IMR-90 (cell line): ENCODE measurements around the gene RAB4B. TPM values are rescaled to one million over a fixed set of nuclear protein-coding genes. Genes with fewer than 3 reads are reported as not detected.
"Not testable (repeated sequence)": the region's sequence is repeated elsewhere in the genome, so short reads cannot be mapped to it uniquely, and the experiment has no call there.

ENCODE experiments used
- ATAC-seq: fragments of 200-7000 bp; cut with Tn5 transposase; 2 replicates; pipeline ENCODE4 v1.9.1; 2020; ENCODE audit warnings: low read depth, mild to moderate bottlenecking, moderate library complexity
- BruUV-seq: library from RNA; stranded (reverse); fragments of 400-500 nt; replicated peaks from 2 replicates; lab custom pipeline; 2021; lab: Mats Ljungman, UMichigan
- CTCF ChIA-PET: fragments of 300-600 bp; formaldehyde crosslinking; extraction: SDS; loops from one replicate; lab custom pipeline; 2021; ENCODE audit warnings: antibody characterized with exemption; lab: Yijun Ruan, JAX
- POLR2A ChIA-PET: fragments of 300-600 bp; sonication (Branson Sonifier 250); formaldehyde crosslinking; loops from one replicate; lab custom pipeline; 2022; ENCODE audit warnings: antibody characterized with exemption; ENCODE audit not compliant: unreplicated experiment; lab: Charles Lee
- DNase-seq: peaks from one replicate; pipeline ENCODE4 v3.0.0; 2013
- H2AFZ ChIP-seq: replicated peaks from 2 replicates; pipeline ENCODE3; 2013; ENCODE audit warnings: low read length, mild to moderate bottlenecking; ENCODE audit not compliant: poor library complexity
- H2AK5ac ChIP-seq: 2 replicates; pipeline ENCODE4 v1.6.1; 2013; ENCODE audit warnings: low read depth, low read length, inconsistent platforms
- H2AK9ac ChIP-seq: replicated peaks from 2 replicates; pipeline ENCODE3; 2013; ENCODE audit warnings: mild to moderate bottlenecking, low read depth, low read length, moderate library complexity; ENCODE audit not compliant: poor library complexity
- H2BK120ac ChIP-seq: 2 replicates; pipeline ENCODE4 v1.6.1; 2013; ENCODE audit warnings: low read depth, low read length, inconsistent platforms
- H2BK15ac ChIP-seq: 3 replicates; pipeline ENCODE4 v1.6.1; 2013; ENCODE audit warnings: low read depth, low read length, inconsistent platforms
- H2BK20ac ChIP-seq: 2 replicates; pipeline ENCODE4 v1.6.1; 2013; ENCODE audit warnings: low read depth, mild to moderate bottlenecking, inconsistent platforms, low read length, moderate library complexity
- H2BK5ac ChIP-seq: 2 replicates; pipeline ENCODE4 v1.6.1; 2013; ENCODE audit warnings: mild to moderate bottlenecking, low read depth, low read length, inconsistent platforms; ENCODE audit not compliant: poor library complexity, severe bottlenecking
- H3K14ac ChIP-seq: replicated peaks from 2 replicates; pipeline ENCODE4 v1.6.1; 2013; ENCODE audit warnings: low read depth, low read length, inconsistent platforms
- H3K18ac ChIP-seq: 2 replicates; pipeline ENCODE4 v1.6.1; 2013; ENCODE audit warnings: low read depth, low read length, control low read depth
- H3K23ac ChIP-seq: 2 replicates; pipeline ENCODE4 v1.6.1; 2013; ENCODE audit warnings: low read depth, low read length, inconsistent platforms
- H3K27ac ChIP-seq: 2 replicates; pipeline ENCODE4 v1.5.1; 2013; ENCODE audit warnings: mild to moderate bottlenecking, control low read depth, low read length; ENCODE audit not compliant: insufficient read depth
- H3K27me3 ChIP-seq: 2 replicates; pipeline ENCODE4 v1.6.1; 2013; ENCODE audit warnings: low read length; ENCODE audit not compliant: control insufficient read depth, insufficient read depth
- H3K36me3 ChIP-seq: 2 replicates; pipeline ENCODE4 v1.6.1; 2013; ENCODE audit warnings: low read length, mixed read lengths; ENCODE audit not compliant: control insufficient read depth, insufficient read depth
- H3K4ac ChIP-seq: 2 replicates; pipeline ENCODE4 v1.6.1; 2013; ENCODE audit warnings: low read depth, low read length, inconsistent platforms
- H3K4me1 ChIP-seq: 2 replicates; pipeline ENCODE4 v1.6.1; 2013; ENCODE audit warnings: low read length, mixed read lengths; ENCODE audit not compliant: control insufficient read depth, insufficient read depth
- H3K4me2 ChIP-seq: 2 replicates; pipeline ENCODE4 v1.6.1; 2013; ENCODE audit warnings: low read depth, mild to moderate bottlenecking, control low read depth, low read length, moderate library complexity
- H3K4me3 ChIP-seq: 2 replicates; pipeline ENCODE4 v1.5.1; 2013; ENCODE audit warnings: low read depth, mild to moderate bottlenecking, control low read depth, low read length, moderate library complexity; ENCODE audit not compliant: insufficient read depth
- H3K56ac ChIP-seq: 2 replicates; pipeline ENCODE4 v1.6.1; 2013; ENCODE audit warnings: low read length, inconsistent platforms; ENCODE audit not compliant: insufficient read depth; ENCODE audit errors: extremely low read depth
- H3K79me1 ChIP-seq, 2 experiments: 2 replicates each; pipeline ENCODE4 v1.6.1; 2013; ENCODE audit warnings: low read length in 2 of 2, inconsistent platforms in 1 of 2, low read depth in 1 of 2
- H3K9ac ChIP-seq: 2 replicates; pipeline ENCODE4 v1.6.1; 2013; ENCODE audit warnings: low read depth, low read length, control low read depth
- H3K9me1 ChIP-seq: 2 replicates; pipeline ENCODE4 v1.6.1; 2013; ENCODE audit warnings: low read length, inconsistent platforms; ENCODE audit not compliant: insufficient read depth
- H3K9me3 ChIP-seq: 2 replicates; pipeline ENCODE4 v1.6.1; 2013; ENCODE audit warnings: low read length; ENCODE audit not compliant: control insufficient read depth, insufficient read depth
- H4K20me1 ChIP-seq: 2 replicates; pipeline ENCODE4 v1.6.1; 2013; ENCODE audit warnings: low read length, inconsistent platforms; ENCODE audit not compliant: insufficient read depth
- H4K5ac ChIP-seq: 2 replicates; pipeline ENCODE4 v1.6.1; 2013; ENCODE audit warnings: mild to moderate bottlenecking, low read depth, low read length, control low read depth
- H4K8ac ChIP-seq, 2 experiments: 2 replicates each; pipeline ENCODE4 v1.6.1; 2013; ENCODE audit warnings: low read depth in 2 of 2, low read length in 2 of 2, control low read depth in 1 of 2, inconsistent platforms in 1 of 2
- H4K91ac ChIP-seq: 2 replicates; pipeline ENCODE4 v1.6.1; 2013; ENCODE audit warnings: low read depth, low read length, inconsistent platforms; ENCODE audit not compliant: insufficient read depth
- WGBS, 2 experiments: methylation state at CpG; one replicate each; pipeline versions ENCODE4 v1.1.5 to v1.1.7; 2013; ENCODE audit warnings: missing lambda C conversion rate in 2 of 2; ENCODE audit not compliant: insufficient read length in 1 of 2; ENCODE audit errors: extremely low coverage in 2 of 2; 5-methylcytosine and 5-hydroxymethylcytosine counted together
- dilution Hi-C: fragments of 300-500 bp; cut with HindIII; formaldehyde crosslinking; loops from one replicate; pipeline ENCODE4 v1.14.3; 2018; ENCODE audit warnings: low sequenced_read_pairs; ENCODE audit not compliant: unreplicated experiment
- in situ Hi-C: fragments of 300-500 bp; cut with MboI; formaldehyde crosslinking; loops from 3 replicates; pipeline ENCODE4 v1.14.3; 2019; ENCODE audit warnings: low sequenced_read_pairs, inconsistent platforms, mixed read lengths
- intact Hi-C: fragments of 100-400 bp; cut with micrococcal nuclease; formaldehyde crosslinking; loops from 2 replicates; pipeline ENCODE4 v1.10.0; 2022
- polyA plus RNA-seq, 3 experiments: library from polyadenylated mRNA; depleted of rRNA; stranded (reverse); fragments of >200 nt; gene quantifications; 2 replicates each; pipeline ENCODE4 v1.2.3, GENCODE V29; 2012; ENCODE audit warnings: low replicate concordance in 1 of 3
- total RNA-seq: library from RNA; depleted of rRNA; stranded (reverse); fragments of >200 nt; gene quantifications from 2 replicates; pipeline ENCODE4 v1.2.3, GENCODE V29; 2012

Gene RAB4B
- total and polyA plus RNA-seq, 2 of the 4 experiments (the other 2 are of a cell fraction): 7.9 to 21.4 TPM

DNA sequence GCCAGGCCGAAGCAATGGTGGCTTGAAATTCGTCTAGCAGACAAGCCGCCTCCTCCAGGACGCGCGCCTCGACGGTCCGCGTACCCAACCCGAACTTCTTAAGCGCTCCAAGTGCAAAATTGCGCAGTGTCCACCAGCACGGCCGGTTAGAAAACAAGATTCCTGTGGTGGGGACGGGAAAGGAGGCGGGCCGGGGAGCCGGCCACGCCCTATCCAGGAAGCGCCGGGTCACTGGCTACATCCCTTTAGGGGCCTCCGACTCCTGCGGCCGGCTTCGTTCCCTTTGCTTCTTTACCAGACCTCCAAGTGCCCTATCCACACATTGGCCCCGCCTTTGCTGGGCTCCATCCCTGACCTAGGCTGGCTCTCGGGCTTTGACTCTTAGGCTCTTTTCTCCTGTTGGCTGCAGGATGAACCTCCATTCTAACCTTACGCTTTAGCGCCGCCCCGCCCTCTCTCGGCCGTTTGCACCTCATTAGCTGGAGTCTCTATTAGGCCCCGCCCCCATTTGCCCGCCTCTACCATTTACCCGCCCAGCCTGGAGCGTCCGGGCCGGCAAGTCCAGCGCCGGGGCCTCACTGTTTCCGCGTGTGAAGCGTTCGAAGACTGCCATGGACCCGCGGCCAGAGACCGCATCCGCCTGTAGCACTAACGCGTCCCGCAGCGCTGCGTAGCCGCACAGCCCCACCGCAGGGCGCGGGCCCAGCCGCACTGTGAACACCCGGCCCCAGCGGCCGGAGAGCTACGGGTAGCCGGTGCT lies 32.8 kb downstream of the RAB4B start:
- H3K9me3 ChIP-seq, H2AK5ac ChIP-seq, H3K56ac ChIP-seq, H2BK5ac ChIP-seq, H3K18ac ChIP-seq, BruUV-seq, H3K27me3 ChIP-seq, H2BK120ac ChIP-seq, dilution Hi-C loops, CTCF ChIA-PET, H3K23ac ChIP-seq, H4K91ac ChIP-seq, H3K9ac ChIP-seq, H4K5ac ChIP-seq, H3K9me1 ChIP-seq, H2AK9ac ChIP-seq, H2BK20ac ChIP-seq, H2BK15ac ChIP-seq, in situ Hi-C loops, intact Hi-C loops, H3K14ac ChIP-seq: not testable (repeated sequence)
- peak; percentile 87 for ATAC-seq
- Histone ChIP-seq H3K36me3 (peaks cover 29% of the 10 kb centered on the region; the same call in 1 of the 2 replicates), H4K8ac (peak overlapping the region; percentile 61 to 79; a peak in 1 of 4 replicates), H3K79me1 (peaks cover 21 to 49% of the 10 kb centered on the region in 2 experiments), H3K4me2 (peak overlapping the region; percentile 30), H2AFZ (peak overlapping the region; percentile 93), H4K20me1 (peaks cover 39% of the 10 kb centered on the region), H3K4me3 (peak overlapping the region; percentile 27), H3K27ac (peak overlapping the region; percentile 32; the same call in 1 of the 2 replicates), H3K4ac (peak overlapping the region; percentile 81; the same call in 1 of the 2 replicates), H3K4me1 (peaks cover 12% of the 10 kb centered on the region)
- POLR2A ChIA-PET: interaction anchor here (0.6 kb wide), 1 partner anchor 8 kb away, joined by 4 read pairs; no protein-coding TSS in a partner anchor
- WGBS, 2 experiments: no CpG with 5 or more reads among the region's 65 CpGs
- DNase-seq: peak; percentile 61
